Measurements from ENCODE around the gene RASL10B. TPM values are rescaled to one million over a fixed set of nuclear protein-coding genes. Genes with fewer than 3 reads are reported as not detected.

RASL10B gene
- total RNA-seq (under 1 TPM in 6 of 7 donors, not detected in 1; 0.11 to 0.74 (median 0.25) TPM), polyA plus RNA-seq (under 1 TPM; 0.09 to 0.50 (median 0.29) TPM)
- long read RNA-seq, donor 1, partial matches to known transcripts, result 0 of 1 reads
- long read RNA-seq, donor 1, other reads (novel, unspliced or antisense), result 0 of 1 reads
- long read RNA-seq, donor 2, result 0 reads

GRCh38 chr17:35731239-35731916 is at the start of gene RASL10B:
TSS of gene RASL10B (plus strand) at chr17:35731639. CDS start at chr17:35735185, 3,546 bp downstream.
- H3K9me3 ChIP-seq, result no peaks in the 10 kb centered on the region
- TF ChIP-seq POLR2AphosphoS5 (IDR thresholded peaks at IDR 0.05) (peak in 1 of 3 donors; percentile 59), POLR2A (IDR thresholded peaks at IDR 0.05) (no peak)
- intact Hi-C loops (cut with DNase I; ENCODE audit: low total_unique reads), result no loop called here
- H3K27ac ChIP-seq, result no peak within 1 kb of the TSS
- H3K27me3 ChIP-seq (replicated peaks in 1 of 7), result peaks cover 0 to 18% (median 0%) of the 10 kb centered on the region in 7 donors
- no peak for DNase-seq
- peaks cover 5 to 26% (median 10%) of the 10 kb centered on the region in 6 donors for H3K4me1 ChIP-seq
- peaks cover 0 to 29% (median 10%) of the 10 kb centered on the region in 6 donors for H3K36me3 ChIP-seq
- peak within 1 kb of the TSS; percentile 19 to 68 (median 45) for H3K4me3 ChIP-seq
- 6 to 37% (median 11%) methylated on average over 5 to 44 of the region's 44 CpGs for WGBS, 5 donors

- no peaks in the 10 kb centered on the region for H3K27me3 ChIP-seq (replicated peaks in 1 of 7)
- WGBS, 5 donors, result 54 to 74% (median 59%) methylated on average over 4 of the region's 4 CpGs
- no peak for DNase-seq
Measured at GRCh38 chr17:35683591-35683990, 47.8 kb upstream of the RASL10B start.

GRCh38 chr17:35684055-35684802 is 47.2 kb upstream of the RASL10B start:
- peaks cover 0 to 5% (median 0%) of the 10 kb centered on the region in 6 donors for H3K4me1 ChIP-seq
- H3K27ac ChIP-seq, result no peak overlapping the region
- H3K36me3 ChIP-seq, result peaks cover 0 to 100% (median 76%) of the 10 kb centered on the region in 6 donors
- TF ChIP-seq POLR2AphosphoS5 (IDR thresholded peaks at IDR 0.05), result no peak
- TF ChIP-seq CTCF (IDR thresholded peaks at IDR 0.05 in 8 of 11, conservative IDR thresholded peaks at IDR 0.05 in 3 of 11), result no peak
- TF ChIP-seq POLR2A (IDR thresholded peaks at IDR 0.05), result no peak
- no peak for DNase-seq
- intact Hi-C loops (cut with DNase I; ENCODE audit: low total_unique reads), result no loop called here
- no peaks in the 10 kb centered on the region for H3K27me3 ChIP-seq (replicated peaks in 1 of 7)
- no peaks in the 10 kb centered on the region for H3K9me3 ChIP-seq
- no peak overlapping the region for H3K4me3 ChIP-seq
- WGBS, 5 donors, result 90 to 96% (median 94%) methylated on average over 2 of the region's 2 CpGs

More at GRCh38 chr17:35683591-35683990, 47.8 kb upstream of the RASL10B start:
- Histone ChIP-seq H3K4me1 (peaks cover 0 to 5% (median 0%) of the 10 kb centered on the region in 6 donors), H3K9me3 (no peaks in the 10 kb centered on the region), H3K36me3 (peaks cover 0 to 100% (median 73%) of the 10 kb centered on the region in 6 donors), H3K4me3 (no peak overlapping the region), H3K27ac (no peak overlapping the region)
- TF ChIP-seq POLR2AphosphoS5 (IDR thresholded peaks at IDR 0.05) (no peak), CTCF (IDR thresholded peaks at IDR 0.05 in 8 of 11, conservative IDR thresholded peaks at IDR 0.05 in 3 of 11) (no peak), POLR2A (IDR thresholded peaks at IDR 0.05) (no peak)
- intact Hi-C loops (cut with DNase I; ENCODE audit: low total_unique reads), result no loop called here

GRCh38 chr17:35692512-35693210 is 38.8 kb upstream of the RASL10B start:
- TF ChIP-seq POLR2A (IDR thresholded peaks at IDR 0.05), result no peak
- no peak for TF ChIP-seq CTCF (IDR thresholded peaks at IDR 0.05 in 8 of 11, conservative IDR thresholded peaks at IDR 0.05 in 3 of 11)
- TF ChIP-seq POLR2AphosphoS5 (IDR thresholded peaks at IDR 0.05), result no peak
- DNase-seq, result no peak
- no peaks in the 10 kb centered on the region for H3K27me3 ChIP-seq (replicated peaks in 1 of 7)
- no peak overlapping the region for H3K4me3 ChIP-seq
- intact Hi-C loops (cut with DNase I; ENCODE audit: low total_unique reads), result no loop called here
- WGBS, 5 donors, result 86 to 96% (median 91%) methylated on average over 7 of the region's 7 CpGs
- peaks cover 0 to 99% (median 68%) of the 10 kb centered on the region in 6 donors for H3K36me3 ChIP-seq
- H3K27ac ChIP-seq, result no peak overlapping the region
- peaks cover 0 to 5% (median 0%) of the 10 kb centered on the region in 6 donors for H3K4me1 ChIP-seq
- peaks cover 0 to 3% (median 0%) of the 10 kb centered on the region in 8 donors for H3K9me3 ChIP-seq
